Type B pancreatic cell (in vitro differentiated cells): ENCODE data around the gene IRS2. TPM values are rescaled to one million over a fixed set of nuclear protein-coding genes. Genes with fewer than 3 reads are reported as not detected.
A peak's percentile ranks its signal among the peaks of the same experiment; 100 is the strongest.

ENCODE experiments used
- DNase-seq: peaks from one replicate; pipeline ENCODE4 v3.0.0; 2021; ENCODE audit warnings: mixed read lengths; ENCODE audit not compliant: unreplicated experiment; ENCODE audit errors: extremely low spot score
- H3K27ac Mint-ChIP-seq: 2 replicates; pipeline ENCODE4 v1.8.0; 2021; ENCODE audit warnings: mild to moderate bottlenecking, mixed read lengths
- H3K27me3 Mint-ChIP-seq: 2 replicates; pipeline ENCODE4 v1.8.0; 2021; ENCODE audit warnings: mixed read lengths
- H3K36me3 Mint-ChIP-seq: 2 replicates; pipeline ENCODE4 v1.8.0; 2021; ENCODE audit warnings: mixed read lengths
- H3K4me1 Mint-ChIP-seq: one replicate; pipeline ENCODE4 v1.8.0; 2021; ENCODE audit warnings: mixed read lengths; ENCODE audit not compliant: unreplicated experiment
- H3K4me3 Mint-ChIP-seq: 2 replicates; pipeline ENCODE4 v1.8.0; 2021; ENCODE audit warnings: mild to moderate bottlenecking, mixed read lengths
- H3K9me3 Mint-ChIP-seq: 2 replicates; pipeline ENCODE4 v1.8.0; 2021; ENCODE audit warnings: mixed read lengths
- total RNA-seq: library from RNA; stranded (reverse); gene quantifications from 2 replicates; pipeline ENCODE4 v1.2.1, GENCODE V29; 2021; ENCODE audit warnings: low replicate concordance
- TF ChIP-seq, protein P1 (sequence below): fragments of 200-600 bp; sonication (generic); conservative IDR thresholded peaks from 2 replicates; pipeline ENCODE4 v1.5.0; 2021; ENCODE audit warnings: antibody characterized with exemption, mild to moderate bottlenecking

IRS2 gene
- total RNA-seq, 1 donor from 2014 or later: 19.4 TPM

DNA sequence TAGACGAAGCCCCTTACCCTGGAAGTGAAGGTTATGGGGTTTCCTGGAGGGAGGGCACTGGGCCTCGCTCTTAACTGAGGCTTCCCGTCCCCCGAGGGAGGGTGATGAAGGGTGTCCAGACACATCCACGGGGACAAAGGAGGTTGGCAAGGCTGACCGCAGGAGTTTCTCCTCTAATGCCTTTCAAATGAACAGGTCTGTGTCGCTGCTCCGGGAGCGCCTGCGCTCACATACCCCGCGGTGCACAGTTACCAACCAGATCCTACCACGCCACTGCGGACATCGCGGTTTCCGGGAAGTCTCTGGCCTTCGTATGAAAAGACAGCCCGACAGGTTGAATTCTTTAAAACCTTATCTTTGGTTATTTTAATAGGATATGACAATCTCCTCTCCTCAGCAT, 41.3 kb downstream of the IRS2 start:
- Mint-ChIP-seq H3K36me3 (no peaks in the 10 kb centered on the region), H3K4me3 (no peak overlapping the region)
- no peak for DNase-seq

DNA sequence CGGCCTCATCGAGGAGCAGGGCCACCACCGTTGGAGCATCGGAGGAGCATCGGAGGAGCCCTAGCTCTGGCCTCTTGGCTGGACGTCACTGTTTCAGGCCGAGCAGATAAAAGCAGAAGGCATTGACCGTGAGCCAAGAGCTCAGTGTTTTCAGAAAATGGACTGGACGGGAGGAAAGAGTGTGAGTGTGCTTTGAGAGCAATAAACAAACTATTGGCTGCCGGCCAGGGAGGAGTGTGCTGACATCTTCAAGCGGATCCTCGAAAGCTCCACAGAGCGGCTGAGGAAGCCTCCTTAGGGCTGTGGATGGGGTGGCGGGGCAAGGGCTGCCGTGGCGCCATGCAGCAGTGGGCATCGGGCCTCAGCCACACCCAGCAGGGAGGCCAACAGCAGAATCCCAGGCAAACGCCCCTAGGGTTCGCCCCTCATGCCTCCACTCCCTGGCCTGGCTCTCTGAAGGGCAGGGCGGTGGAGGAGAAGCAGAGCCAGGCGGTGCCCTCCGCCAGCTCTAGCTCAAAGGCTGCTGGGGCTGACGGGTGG, 41.8 kb downstream of the IRS2 start:
- Mint-ChIP-seq H3K9me3 (peaks cover 4% of the 10 kb centered on the region), H3K4me3 (peak overlapping the region; percentile 15), H3K27me3 (no peaks in the 10 kb centered on the region), H3K36me3 (no peaks in the 10 kb centered on the region), H3K27ac (peak overlapping the region; percentile 46), H3K4me1 (peaks cover 12% of the 10 kb centered on the region)
- TF ChIP-seq, protein P1, sequence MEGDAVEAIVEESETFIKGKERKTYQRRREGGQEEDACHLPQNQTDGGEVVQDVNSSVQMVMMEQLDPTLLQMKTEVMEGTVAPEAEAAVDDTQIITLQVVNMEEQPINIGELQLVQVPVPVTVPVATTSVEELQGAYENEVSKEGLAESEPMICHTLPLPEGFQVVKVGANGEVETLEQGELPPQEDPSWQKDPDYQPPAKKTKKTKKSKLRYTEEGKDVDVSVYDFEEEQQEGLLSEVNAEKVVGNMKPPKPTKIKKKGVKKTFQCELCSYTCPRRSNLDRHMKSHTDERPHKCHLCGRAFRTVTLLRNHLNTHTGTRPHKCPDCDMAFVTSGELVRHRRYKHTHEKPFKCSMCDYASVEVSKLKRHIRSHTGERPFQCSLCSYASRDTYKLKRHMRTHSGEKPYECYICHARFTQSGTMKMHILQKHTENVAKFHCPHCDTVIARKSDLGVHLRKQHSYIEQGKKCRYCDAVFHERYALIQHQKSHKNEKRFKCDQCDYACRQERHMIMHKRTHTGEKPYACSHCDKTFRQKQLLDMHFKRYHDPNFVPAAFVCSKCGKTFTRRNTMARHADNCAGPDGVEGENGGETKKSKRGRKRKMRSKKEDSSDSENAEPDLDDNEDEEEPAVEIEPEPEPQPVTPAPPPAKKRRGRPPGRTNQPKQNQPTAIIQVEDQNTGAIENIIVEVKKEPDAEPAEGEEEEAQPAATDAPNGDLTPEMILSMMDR: no peak
- no peak for DNase-seq

More for the DNA sequence above, 41.3 kb downstream of the IRS2 start:
- peaks cover 4% of the 10 kb centered on the region for H3K9me3 Mint-ChIP-seq
- no peak overlapping the region for H3K27ac Mint-ChIP-seq
- H3K4me1 Mint-ChIP-seq: peaks cover 12% of the 10 kb centered on the region
- TF ChIP-seq, protein P1: no peak
- H3K27me3 Mint-ChIP-seq: no peaks in the 10 kb centered on the region

DNA sequence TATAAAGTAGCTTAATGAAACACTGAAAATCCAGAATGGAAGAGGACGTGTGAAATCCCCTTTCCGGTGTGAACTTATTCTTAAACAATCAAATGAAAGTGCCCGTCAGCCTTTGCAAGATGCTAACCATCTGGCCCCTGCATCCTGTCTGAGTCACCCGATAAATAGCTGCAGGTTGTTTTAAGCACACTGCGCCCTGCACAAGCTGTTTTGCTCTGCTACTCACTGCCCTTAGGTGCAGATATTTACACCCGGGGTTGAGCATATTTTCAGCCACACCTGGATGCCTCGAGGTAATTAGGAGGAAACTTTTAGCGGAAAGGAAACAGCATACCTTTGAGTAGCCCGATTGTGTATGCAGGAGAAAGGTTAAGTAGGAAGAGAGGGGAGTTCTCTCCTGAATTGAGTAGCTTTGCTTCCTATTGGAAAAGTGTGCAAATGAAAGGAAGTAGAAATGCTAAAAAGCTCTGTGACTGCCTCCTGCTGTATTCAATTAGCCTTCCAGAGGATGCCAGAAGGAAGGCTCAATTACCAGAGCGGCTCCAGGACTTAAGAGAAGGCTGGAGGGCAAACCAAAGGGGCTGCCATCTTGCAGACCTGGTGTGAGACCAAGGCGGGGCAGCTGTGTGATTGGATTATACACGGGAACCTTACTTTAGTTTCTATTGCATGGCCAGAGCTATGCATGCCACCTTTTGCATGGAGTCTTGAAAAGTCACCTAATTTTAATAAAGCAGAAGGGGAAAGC, 42.5 kb downstream of the IRS2 start:
- TF ChIP-seq, protein P1: no peak
- Mint-ChIP-seq H3K4me1 (peaks cover 12% of the 10 kb centered on the region), H3K36me3 (no peaks in the 10 kb centered on the region), H3K9me3 (peaks cover 4% of the 10 kb centered on the region), H3K27me3 (no peaks in the 10 kb centered on the region), H3K27ac (peak overlapping the region; percentile 46), H3K4me3 (peak overlapping the region; percentile 21)
- DNase-seq: peak; percentile 36

DNA sequence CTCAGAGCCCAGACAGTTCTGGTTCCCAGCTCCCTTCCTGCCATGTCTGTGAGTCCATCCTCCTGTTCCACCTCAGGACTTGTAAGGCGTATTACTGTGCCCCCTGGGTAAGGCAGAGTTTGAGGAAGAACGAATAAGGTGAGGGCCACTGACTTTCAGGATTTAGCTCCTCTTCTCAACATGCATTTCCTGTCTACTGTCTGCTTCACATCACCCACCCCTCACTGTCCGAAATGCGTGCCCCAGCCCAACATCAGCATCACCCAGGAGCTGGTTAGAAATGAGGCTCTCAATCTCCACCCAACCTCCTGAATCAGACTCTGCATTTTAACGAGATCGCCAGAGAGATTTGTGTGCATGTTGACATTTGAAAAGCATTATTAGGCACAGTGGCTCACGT, 44.4 kb downstream of the IRS2 start:
- Mint-ChIP-seq H3K27ac (no peak overlapping the region), H3K27me3 (no peaks in the 10 kb centered on the region), H3K36me3 (no peaks in the 10 kb centered on the region), H3K9me3 (peaks cover 4% of the 10 kb centered on the region), H3K4me3 (no peak overlapping the region), H3K4me1 (peaks cover 12% of the 10 kb centered on the region)
- peak; percentile 15 for DNase-seq
- TF ChIP-seq, protein P1: no peak

DNA sequence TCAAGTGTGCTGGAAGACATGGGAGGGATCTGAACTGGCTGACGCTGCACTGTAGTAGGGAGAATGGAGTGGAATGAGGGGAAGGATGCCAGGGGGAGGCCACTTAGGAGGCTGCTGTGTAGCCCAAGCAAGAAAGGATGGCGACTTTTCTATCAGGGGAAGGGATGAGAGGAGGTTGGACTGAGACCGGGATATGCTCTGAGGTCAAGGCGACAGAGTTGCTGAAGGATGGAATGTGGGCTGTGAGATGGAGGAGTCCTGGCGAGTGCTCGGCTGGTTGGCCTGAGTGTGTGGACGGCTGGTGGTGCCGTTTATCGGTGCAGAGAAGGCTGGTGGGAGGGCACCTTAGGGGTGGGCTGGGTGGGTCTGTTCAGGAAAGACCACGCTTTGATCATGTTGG, 45.7 kb downstream of the IRS2 start:
- H3K4me3 Mint-ChIP-seq: no peak overlapping the region
- peaks cover 4% of the 10 kb centered on the region for H3K9me3 Mint-ChIP-seq
- H3K27me3 Mint-ChIP-seq: no peaks in the 10 kb centered on the region
- TF ChIP-seq, protein P1: no peak
- no peaks in the 10 kb centered on the region for H3K36me3 Mint-ChIP-seq
- peaks cover 12% of the 10 kb centered on the region for H3K4me1 Mint-ChIP-seq
- no peak for DNase-seq
- H3K27ac Mint-ChIP-seq: no peak overlapping the region
